Motor neuron (in vitro differentiated cells): ENCODE results near the gene ALDH1A1. TPM values are rescaled to one million over a fixed set of nuclear protein-coding genes. Genes with fewer than 3 reads are reported as not detected.

Experiments
- ATAC-seq, 8 experiments: fragments of 200-7000 bp; cut with Tn5 transposase; replicated peaks in 6 of 8; 2 replicates each; pipeline ENCODE4 v1.8.0; 2021; ENCODE audit warnings: mild to moderate bottlenecking in 8 of 8, moderate library complexity in 8 of 8
- H3K27ac ChIP-seq, 2 donors: fragments of 250-450 bp; sonication (Bioruptor Pico); 2 replicates each; pipeline ENCODE4 v1.9.0; 2021; ENCODE audit warnings: antibody characterized with exemption in 2 of 2, mild to moderate bottlenecking in 2 of 2, moderate library complexity in 1 of 2
- H3K4me1 ChIP-seq, 2 donors: fragments of 250-450 bp; sonication (Bioruptor Pico); replicated peaks in 1 of 2; 2 replicates each; pipeline ENCODE4 v1.6.1; 2021; ENCODE audit warnings: antibody characterized with exemption in 2 of 2, mild to moderate bottlenecking in 2 of 2, moderate library complexity in 1 of 2
- H3K4me3 ChIP-seq, 5 donors: fragments of 250-450 bp; sonication (Bioruptor Pico); 2 replicates each; pipeline ENCODE4 v1.9.0; 2021; ENCODE audit warnings: antibody characterized with exemption in 5 of 5, mild to moderate bottlenecking in 5 of 5, moderate library complexity in 4 of 5
- WGBS, 10 experiments: fragments of 450-650 bp; shearing (Covaris generic); methylation state at CpG; one replicate each; pipeline ENCODE4 v1.0.0; 2022; 5-methylcytosine and 5-hydroxymethylcytosine counted together
- in situ Hi-C, 9 experiments: fragments of 400-800 bp; cut with MboI; loops; one replicate each; pipeline ENCODE4 v1.15.0; 2021; ENCODE audit warnings: low sequenced_read_pairs in 9 of 9, low pct_unique_long_range_greater_than_20kb in 2 of 9; ENCODE audit not compliant: unreplicated experiment in 9 of 9
- total RNA-seq, 8 experiments: library from RNA; unstranded; fragments of 300-600 nt; gene quantifications; 2 replicates each; pipeline versions ENCODE4 v1.2.3 to v1.2.4, GENCODE V29; 2022

Gene ALDH1A1
- total RNA-seq, 8 experiments from 2014 or later, result 0.14 to 7.8 (median 0.31) TPM; not detected in 3

DNA sequence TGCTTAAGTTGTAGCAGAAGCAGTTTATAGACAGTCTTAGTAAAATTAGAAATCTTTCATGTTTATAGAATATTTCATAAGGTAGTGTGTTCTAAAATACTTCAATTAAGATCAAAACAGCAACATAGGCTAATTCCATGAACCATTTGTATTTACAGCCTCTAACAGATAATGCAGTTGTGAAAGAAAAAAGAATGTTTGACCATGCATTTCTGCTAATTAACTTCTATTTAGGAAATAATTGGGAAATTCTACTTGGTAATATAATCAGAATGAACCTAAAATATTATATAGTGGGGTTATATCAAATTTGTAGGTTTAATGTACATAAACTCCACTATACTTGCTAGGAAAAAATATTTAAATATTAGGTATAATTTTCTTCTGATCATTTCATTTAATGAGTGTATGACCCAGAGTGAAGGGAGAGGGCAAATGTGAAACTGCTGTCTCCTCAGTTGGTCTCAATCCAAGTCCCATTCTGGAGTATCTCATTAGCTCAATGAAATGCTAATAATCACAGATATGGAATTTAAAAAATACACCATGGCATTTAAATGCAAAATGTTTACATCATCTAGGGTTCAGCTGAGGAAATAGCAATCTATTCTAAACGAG, 34.9 kb downstream of the ALDH1A1 start:
- WGBS, 10 experiments, result 0 to 80% (median 64%) methylated on average over 1 of the region's 1 CpG; no CpG with 5 or more reads in 1 of the 10 experiments
- ATAC-seq, result no peak
- Histone ChIP-seq H3K27ac (no peak overlapping the region), H3K4me3 (no peak overlapping the region), H3K4me1 (no peaks in the 10 kb centered on the region)
- in situ Hi-C loops, result no loop called here

DNA sequence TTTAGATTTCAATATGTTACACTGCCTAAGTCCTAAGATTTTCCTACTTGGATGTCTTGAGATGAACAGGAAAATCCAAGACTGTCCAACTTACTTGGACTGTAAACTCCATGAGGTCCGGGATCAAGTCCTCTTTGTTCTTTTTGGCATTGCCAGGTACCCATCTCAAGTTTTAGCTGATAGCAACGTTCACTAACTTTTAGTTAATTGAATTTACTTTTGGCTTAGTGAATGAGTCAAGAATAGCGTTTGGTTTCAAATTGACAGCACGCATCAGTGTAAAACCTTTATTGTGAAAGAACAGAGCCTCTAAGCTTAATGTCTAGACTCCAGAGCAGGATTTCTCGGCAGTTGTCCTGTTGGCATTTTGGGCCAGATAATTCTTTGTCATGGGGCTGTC, 37.2 kb downstream of the ALDH1A1 start:
- in situ Hi-C loops, result no loop called here
- 58 to 100% (median 80%) methylated on average over 1 to 5 of the region's 5 CpGs; no CpG with 5 or more reads in 3 of the 10 experiments for WGBS, 10 experiments

DNA sequence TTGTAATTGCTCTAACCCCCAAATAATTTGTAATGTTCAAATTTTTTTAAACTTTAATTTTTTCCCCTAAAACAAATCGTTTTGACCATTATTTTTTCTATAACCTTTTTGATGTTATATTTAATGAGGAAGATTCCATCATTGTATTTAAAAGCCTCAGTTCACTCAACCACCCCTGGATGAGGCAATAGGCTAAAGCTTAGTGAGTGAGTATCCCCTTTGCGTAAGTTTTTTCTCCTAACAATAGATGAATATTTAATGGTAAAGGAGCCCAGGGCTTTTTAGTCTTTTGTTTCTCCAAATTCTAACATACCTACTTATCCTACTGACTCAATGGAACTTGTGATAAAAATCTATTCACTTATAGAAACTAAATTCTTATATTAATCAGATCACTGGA, 38.1 kb downstream of the ALDH1A1 start:
- in situ Hi-C loops, result no loop called here
- WGBS, 10 experiments, result 19 to 74% (median 45%) methylated on average over 1 to 2 of the region's 2 CpGs
- Histone ChIP-seq H3K4me1 (no peaks in the 10 kb centered on the region), H3K27ac (no peak overlapping the region), H3K4me3 (no peak overlapping the region)
- ATAC-seq, result no peak

More for the DNA sequence above, 37.2 kb downstream of the ALDH1A1 start:
- no peak overlapping the region for H3K27ac ChIP-seq
- no peaks in the 10 kb centered on the region for H3K4me1 ChIP-seq
- H3K4me3 ChIP-seq, result no peak overlapping the region
- no peak for ATAC-seq

DNA sequence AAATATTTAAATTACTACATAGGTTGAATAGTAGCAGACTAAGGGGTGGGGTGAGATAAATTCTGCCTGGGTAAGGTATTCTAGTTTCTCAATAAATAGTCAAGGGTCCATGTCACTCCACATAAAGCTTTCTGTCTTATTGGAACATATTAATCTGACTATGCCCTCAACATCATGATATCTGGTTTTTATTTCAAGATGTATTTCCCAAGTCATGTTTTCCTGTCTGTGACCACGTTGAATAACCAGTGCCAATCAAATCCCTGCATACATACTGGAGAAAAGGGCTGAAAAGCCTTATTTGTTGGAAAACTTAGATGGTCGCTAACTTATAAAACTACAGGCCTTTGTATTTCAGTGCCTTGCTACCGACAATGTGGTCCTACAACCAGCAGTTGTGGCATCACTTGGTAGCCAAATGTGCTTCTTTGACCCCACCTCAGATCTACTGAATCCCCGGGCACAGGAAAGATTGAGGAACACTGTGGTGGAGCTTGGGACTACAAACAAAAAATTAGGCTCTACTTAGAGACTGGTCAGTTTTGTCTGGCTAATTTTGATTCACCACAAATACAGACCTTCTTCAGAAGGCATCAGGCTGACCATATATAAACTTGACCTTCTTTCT, 39.4 kb downstream of the ALDH1A1 start:
- H3K4me1 ChIP-seq, result no peaks in the 10 kb centered on the region
- WGBS, 10 experiments, result 17 to 100% (median 86%) methylated on average over 1 to 4 of the region's 4 CpGs
- ATAC-seq, result no peak
- H3K4me3 ChIP-seq, result no peak overlapping the region
- in situ Hi-C loops, result no loop called here
- H3K27ac ChIP-seq, result no peak overlapping the region

DNA sequence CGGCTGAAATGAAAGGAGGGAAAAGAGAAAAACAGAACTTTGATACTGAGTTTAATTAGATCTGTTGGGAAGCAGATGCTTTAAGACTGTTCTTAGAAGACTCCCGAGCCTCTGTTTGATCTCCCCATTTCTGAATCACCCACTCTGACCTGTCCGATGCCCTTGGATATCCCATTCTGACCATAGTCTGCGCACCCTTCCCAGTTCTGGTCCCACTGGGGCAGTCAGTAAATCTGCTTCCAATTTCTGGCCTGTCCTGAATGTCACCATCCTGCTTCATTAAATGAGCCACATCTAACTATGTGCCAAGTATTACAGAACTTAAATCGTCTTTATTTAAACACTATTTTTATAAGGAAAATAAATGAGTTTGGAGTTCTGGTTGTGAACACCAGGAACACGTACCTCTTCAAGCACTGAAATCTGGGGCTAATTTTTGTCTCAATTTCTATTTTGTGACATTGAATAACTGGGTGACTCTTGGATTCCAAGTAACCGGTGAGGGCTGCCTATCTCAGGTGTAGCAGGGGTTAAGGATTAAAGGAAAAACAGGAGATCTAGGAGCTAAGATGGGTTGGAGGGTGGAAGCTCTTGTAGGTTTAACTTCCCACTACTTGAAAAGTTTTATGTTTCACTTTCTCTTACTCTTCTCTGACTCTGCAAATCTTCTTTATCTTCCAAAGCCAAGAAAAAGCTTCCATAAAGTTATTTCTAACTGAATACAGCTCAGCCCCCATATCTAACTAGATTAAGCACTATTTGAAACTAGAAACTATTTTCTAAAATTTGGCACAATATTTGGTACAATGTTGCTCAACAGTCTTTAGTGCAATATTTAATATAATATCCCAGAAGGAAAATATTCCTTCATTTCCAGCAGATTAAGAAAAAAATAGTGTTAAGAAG, 40.1 kb downstream of the ALDH1A1 start:
- Histone ChIP-seq H3K27ac (no peak overlapping the region), H3K4me1 (no peaks in the 10 kb centered on the region), H3K4me3 (no peak overlapping the region)
- in situ Hi-C loops, result no loop called here
- 46 to 100% (median 96%) methylated on average over 1 to 7 of the region's 7 CpGs for WGBS, 10 experiments
- ATAC-seq, result no peak

DNA sequence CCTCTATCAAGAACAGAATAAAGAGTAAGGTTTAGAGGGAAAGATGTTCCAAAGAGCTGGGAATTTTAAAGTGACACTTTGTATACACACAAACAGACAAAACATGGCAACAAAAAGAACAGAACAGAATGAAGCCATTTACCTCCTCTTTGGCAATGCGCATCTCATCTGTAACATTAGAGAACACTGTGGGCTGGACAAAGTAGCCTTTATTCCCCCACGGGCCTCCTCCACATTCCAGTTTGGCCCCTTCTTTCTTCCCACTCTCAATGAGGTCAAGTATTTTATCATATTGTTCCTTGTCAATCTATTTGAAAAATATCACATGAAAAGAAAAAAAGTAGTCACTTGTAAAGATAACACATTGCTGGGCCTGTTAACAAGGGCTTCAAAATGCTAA, 41.0 kb downstream of the ALDH1A1 start:
- H3K4me3 ChIP-seq, result no peak overlapping the region
- in situ Hi-C loops, result no loop called here
- WGBS, 10 experiments, result 0 to 100% (median 50%) methylated on average over 1 to 2 of the region's 2 CpGs
- H3K4me1 ChIP-seq, result no peaks in the 10 kb centered on the region
- H3K27ac ChIP-seq, result no peak overlapping the region
- ATAC-seq, result no peak

DNA sequence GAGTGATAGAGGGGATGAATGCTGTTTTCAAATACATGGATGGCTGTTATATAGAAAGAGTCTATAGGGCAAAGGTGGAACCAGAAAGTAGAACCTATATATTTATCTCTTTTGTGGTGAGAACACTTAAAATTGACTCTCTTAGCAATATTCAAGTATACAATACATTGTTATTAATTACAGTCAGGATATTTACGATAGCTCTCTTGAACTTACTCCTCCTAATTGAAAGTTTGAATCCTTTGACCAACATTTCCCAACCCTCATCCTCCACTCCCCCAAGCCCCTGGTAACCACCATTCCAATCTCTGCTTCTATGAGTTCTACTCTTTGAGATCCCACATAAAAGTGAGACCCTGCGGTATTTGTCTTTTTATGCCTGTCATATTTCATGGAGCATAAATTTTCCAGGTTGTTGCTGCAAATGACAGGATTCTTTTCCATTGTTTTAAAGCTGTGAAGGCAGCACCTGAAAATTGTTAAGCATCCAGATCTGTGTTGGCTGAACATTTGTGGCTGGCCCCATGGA, 41.5 kb downstream of the ALDH1A1 start:
- no peaks in the 10 kb centered on the region for H3K4me1 ChIP-seq
- ATAC-seq, result no peak
- no peak overlapping the region for H3K4me3 ChIP-seq
- 49 to 100% (median 94%) methylated on average over 1 to 2 of the region's 2 CpGs; no CpG with 5 or more reads in 4 of the 10 experiments for WGBS, 10 experiments
- in situ Hi-C loops, result no loop called here
- H3K27ac ChIP-seq, result no peak overlapping the region

DNA sequence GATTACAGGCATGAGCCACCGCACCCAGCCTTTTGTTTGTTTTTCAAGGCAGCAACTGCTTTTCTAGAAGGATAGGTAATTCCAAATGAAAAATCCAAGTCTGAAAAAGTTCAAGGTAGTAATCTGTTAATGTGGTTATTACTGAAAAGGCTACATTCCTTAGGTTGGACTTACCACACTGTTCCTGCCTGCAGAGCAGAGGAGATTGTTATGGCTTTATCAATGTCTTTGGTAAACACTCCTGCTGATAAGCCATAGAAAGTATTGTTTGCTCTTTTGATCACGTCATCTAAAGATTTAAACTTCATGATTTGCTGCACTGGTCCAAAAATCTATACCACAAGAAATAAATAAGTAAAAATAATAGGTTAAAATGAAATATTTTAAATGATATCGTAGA, 43.4 kb downstream of the ALDH1A1 start:
- 52 to 100% (median 80%) methylated on average over 1 to 3 of the region's 3 CpGs for WGBS, 10 experiments
- ATAC-seq, result no peak
- in situ Hi-C loops, result no loop called here
- Histone ChIP-seq H3K4me3 (no peak overlapping the region), H3K27ac (no peak overlapping the region), H3K4me1 (no peaks in the 10 kb centered on the region)

DNA sequence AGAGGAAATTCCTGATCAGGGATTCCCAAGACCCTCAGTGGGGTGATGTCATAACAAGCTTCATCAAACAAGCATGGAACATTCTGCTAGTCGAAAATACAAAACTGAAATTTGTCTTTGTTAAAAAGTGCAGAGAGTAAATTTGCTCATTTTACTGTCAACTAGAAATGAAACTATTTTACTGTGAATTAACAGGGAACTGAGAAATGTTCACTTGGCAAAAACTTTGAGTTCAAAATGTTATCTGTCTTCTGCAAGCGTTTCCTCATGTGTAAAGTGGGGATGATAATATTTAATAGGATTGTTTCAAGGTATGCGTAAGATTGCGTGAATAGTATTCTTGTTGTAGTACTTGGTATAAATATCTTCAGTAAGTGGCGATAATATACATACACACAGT, 45.4 kb downstream of the ALDH1A1 start:
- no peak overlapping the region for H3K27ac ChIP-seq
- H3K4me1 ChIP-seq, result no peaks in the 10 kb centered on the region
- WGBS, 10 experiments, result 60 to 100% (median 89%) methylated on average over 1 to 5 of the region's 5 CpGs; no CpG with 5 or more reads in 1 of the 10 experiments
- in situ Hi-C loops, result no loop called here
- no peak overlapping the region for H3K4me3 ChIP-seq
- ATAC-seq, result no peak

DNA sequence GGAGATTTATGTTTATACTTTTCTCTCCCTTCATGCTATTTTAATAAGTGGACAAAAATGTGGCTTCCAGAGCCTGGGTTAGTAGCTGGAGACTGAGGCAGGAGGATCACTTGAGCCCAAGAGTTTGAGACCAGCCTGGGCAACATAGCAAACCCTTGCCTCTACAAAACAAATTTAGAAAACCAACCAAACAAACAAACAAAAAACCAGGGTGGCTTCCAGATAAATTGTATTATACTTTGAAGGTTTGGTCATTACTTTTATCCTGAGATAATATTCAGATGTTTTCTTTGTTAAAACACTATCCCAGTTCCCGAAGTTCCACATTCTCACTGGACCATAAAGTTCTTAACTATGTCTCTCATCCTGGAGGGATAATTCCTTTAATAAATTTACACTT, 46.0 kb downstream of the ALDH1A1 start:
- no peaks in the 10 kb centered on the region for H3K4me1 ChIP-seq
- in situ Hi-C loops, result no loop called here
- no peak overlapping the region for H3K4me3 ChIP-seq
- WGBS, 10 experiments, result 0 to 100% (median 86%) methylated on average over 1 of the region's 1 CpG; no CpG with 5 or more reads in 2 of the 10 experiments
- H3K27ac ChIP-seq, result no peak overlapping the region
- ATAC-seq, result no peak

DNA sequence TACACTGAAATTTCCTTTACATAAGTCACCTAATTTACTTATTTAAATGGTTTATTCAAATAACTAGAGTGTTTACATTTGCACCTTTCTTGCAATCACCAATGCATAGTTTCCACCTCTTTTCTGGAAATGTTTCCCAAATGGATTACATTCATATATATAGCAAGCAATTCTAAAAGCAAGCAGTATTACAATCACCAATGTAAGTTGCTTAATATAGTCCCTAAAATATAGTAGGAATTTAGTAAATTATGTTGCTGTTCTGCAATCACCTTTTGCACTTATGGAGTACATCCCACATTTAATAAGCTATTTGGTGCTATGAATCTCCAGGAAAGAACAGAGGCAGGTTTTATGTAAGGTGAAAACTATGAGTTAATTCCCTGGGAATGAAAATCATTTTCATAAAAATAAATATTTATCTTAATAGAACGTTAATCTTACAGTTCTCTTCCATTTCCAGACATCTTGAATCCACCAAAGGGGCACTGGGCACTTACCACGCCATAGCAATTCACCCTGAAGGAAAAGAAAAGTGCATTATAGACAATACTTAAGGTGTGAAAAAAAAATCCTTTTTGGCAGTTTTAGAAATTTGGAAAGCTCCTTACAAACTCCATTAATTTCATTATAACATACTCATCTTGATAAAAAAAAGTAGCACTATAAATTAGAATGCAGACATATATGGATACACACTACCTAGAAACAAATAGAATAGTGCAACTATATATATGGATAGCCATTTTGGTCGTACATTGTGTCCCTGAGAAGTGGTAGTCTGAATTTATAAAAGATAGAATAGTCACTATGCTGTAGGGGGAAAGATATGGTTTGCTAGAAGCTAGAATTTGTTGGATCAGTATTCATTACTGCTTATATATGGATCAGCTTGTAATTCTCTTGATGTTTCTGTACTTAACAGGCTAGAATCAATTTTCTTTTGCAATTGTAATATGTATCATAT, 47.1 kb downstream of the ALDH1A1 start:
- H3K4me3 ChIP-seq, result no peak overlapping the region
- H3K27ac ChIP-seq, result no peak overlapping the region
- in situ Hi-C loops, result no loop called here
- no peaks in the 10 kb centered on the region for H3K4me1 ChIP-seq
- WGBS, 10 experiments, result 29 to 92% (median 70%) methylated on average over 2 to 3 of the region's 3 CpGs
- no peak for ATAC-seq

DNA sequence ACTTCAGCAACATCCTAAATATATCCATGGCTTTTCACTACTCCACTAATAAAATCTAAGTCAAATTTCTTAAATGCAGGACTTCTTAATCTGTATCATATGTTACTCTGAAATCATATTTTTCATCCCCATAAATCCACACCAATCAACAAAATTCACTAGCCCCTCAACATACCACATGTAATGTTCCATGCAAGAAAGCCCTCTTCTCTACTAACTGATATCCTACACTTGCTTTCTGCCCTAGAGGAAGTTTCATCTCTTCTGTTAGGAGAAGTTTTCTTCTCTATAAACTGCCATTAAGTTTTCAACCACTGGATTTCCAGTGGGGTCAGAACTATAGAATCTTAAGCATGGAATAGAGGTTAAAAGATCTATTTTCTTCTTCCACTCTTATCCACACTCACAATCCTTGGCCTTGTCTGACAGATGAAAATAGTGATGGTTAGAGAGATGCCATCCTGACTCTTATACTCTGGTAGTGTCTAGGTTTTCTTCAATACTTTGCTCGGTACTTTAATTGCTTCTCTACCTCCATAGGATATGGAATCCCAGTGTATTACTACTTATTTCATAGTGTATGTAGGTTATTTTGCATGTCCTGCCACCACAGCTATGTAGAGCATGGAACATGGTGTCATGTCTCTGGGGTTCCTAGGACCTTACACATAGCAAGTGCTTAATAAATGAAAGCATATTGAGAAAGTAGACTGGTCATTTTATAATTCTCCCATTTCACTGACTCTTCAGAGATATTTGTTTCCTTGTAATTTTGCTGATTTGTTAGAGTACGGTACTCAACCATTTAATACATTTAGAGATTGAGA, 48.4 kb downstream of the ALDH1A1 start:
- Histone ChIP-seq H3K27ac (no peak overlapping the region), H3K4me1 (no peaks in the 10 kb centered on the region), H3K4me3 (no peak overlapping the region)
- ATAC-seq, result no peak
- 43 to 100% (median 84%) methylated on average over 1 to 2 of the region's 2 CpGs for WGBS, 10 experiments
- in situ Hi-C loops, result no loop called here
